Kasumi-1 (cell line): ENCODE measurements around the gene DPF3.

ENCODE experiments used
- DNase-seq, 2 experiments: peaks; one replicate each; lab custom pipeline; 2025; lab: John Stamatoyannopoulos, UW

The DPF3 gene

DNA sequence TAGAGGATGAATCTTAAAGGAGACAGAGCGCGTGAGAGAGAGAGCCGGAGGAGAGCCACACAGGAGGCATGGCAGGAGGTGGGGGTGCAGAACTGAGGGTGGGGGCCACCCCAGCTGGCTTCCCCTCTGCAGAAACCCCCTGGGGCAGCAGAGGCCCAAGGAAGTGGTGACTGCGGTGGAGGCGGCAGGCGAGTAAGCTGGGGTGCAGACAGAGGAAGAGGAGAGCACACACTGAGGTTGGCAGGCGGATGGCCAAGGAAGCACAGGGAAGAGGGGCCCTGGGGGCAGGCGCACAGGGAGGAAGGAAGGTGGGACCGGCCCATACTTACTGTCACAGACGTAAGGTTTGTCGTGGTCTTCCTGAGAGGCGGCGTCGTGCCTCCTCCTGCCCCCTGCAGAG is 179.8 kb downstream of the DPF3 start:
- DNase-seq: peak; percentile 83 to 94

- no peak for DNase-seq
Measured at GRCh38 chr14:72711936-72712335, 182.0 kb downstream of the DPF3 start.

- DNase-seq: no peak
Measured at GRCh38 chr14:72709916-72710611, 183.8 kb downstream of the DPF3 start.

DNA sequence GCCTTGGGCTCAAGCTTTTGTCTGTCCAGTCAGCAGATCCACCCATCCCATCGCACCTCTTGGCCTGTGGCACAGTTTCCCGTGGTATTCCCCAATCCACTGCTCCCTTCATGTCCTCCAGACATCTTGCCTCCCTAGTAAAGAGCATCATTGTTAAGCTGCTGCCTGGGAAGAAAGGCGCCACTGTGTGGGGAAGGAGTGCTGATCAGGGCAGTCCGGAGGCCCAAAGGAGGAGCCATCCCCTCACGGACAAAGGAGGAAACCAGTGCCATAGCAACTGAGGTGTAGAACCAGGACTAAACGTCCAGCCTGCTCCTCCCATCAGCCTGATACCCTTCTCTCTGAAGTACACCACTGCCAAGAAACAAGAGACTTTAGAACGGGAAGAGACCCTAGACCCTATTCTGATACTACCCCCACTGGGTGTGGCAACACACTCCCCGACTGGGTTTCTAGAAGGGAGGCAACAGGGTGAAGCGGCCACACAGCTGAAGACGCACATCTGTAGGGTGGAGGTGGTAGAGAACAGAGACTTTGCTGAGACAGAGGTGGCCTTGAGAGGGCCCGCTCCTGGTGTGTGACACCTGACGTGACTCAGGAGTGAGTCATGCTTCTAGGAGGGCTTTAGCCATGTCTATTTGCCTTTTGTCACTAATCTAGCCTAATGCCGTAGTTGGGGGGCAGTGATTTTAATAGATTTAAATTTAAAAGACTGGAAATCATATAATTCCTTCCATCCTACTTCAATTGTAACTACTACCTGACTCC is 185.0 kb downstream of the DPF3 start:
- no peak for DNase-seq

- DNase-seq: no peak
Measured at GRCh38 chr14:72708222-72708621, 185.7 kb downstream of the DPF3 start.

DNA sequence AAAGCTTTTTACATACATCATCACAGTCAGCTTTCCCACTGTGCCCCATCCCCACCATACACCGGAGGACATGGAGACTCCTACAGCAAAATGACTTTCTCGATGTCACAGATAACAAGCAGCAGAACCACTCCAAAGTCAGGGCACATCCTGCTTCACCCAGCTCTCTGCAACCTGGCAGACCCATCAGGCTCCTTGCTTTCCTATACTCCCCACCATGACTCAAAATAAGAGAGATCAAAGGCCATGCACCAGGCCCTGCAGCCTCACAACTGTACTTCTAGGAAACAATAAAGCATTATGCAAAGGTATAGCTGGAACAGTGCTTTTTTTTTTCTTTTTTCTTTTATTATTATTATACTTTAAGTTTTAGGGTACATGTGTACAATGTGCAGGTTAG is 187.4 kb downstream of the DPF3 start:
- DNase-seq: no peak

DNA sequence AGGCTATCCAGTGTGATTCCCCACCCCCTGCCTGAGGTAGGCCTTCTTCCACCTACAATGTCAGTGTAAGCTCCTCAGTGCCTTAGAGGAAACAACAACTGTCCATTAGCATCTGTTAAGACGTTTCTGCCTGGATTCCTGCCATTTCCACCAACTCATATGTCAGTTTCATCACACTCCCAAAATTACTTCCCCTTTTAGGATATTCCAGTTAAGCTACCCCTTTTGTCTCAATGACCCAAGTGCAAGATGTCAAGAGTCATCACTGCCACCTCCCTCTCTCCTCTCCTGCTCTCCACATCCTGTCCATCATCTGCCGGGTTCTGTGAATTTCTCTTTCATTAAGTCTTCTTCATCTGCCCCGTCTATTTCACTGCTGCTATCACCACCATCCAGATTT is 189.4 kb downstream of the DPF3 start:
- DNase-seq: peak; percentile 56 to 75

GRCh38 chr14:72701605-72702004 is 192.3 kb downstream of the DPF3 start:
- DNase-seq: peak; percentile 19 to 24

- DNase-seq: no peak
Measured at GRCh38 chr14:72701237-72701565, 192.7 kb downstream of the DPF3 start.

- no peak for DNase-seq
Measured at GRCh38 chr14:72700338-72701236, 193.3 kb downstream of the DPF3 start.

GRCh38 chr14:72699852-72700257 is 194.0 kb downstream of the DPF3 start:
- peak; percentile 90 to 91 for DNase-seq

- DNase-seq: peak in 1 of 2 experiments; percentile 74
Measured at GRCh38 chr14:72699443-72699842, 194.5 kb downstream of the DPF3 start.

DNA sequence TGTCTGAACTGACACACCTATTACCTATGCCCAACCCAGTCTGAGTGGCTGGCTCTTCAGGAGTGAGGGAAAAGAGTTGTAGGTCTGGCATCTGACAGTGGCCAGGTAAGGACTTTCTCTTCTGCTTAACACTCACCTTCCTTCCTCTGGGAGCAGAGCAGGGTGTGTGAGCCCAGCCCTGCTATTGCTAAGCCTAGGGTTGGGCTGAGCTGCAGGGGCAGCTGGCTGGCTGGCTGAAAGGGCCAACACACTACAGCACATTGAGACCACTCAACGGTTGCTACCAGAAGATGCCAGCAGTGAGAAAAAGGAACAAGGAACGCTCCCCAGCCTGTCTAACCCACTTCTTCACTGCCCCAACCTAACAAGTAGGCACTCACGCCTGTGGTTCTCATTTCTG is 201.2 kb downstream of the DPF3 start:
- DNase-seq: peak; percentile 44 to 63

DNA sequence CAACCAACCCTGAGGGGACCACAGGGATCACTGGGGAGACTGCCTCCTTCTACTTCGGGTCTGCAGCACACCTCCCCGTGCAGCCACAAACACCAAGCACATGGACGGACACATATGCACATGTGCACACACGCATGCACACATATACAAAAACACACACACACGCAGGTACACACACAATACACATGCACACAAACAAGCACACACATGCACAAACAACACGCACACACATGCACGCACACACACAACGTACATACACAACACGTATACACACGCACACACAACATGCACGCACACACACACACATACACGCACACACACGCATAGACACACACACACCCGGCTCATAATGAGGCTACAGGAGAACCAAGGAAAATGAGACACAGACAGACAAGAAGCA is 203.6 kb downstream of the DPF3 start:
- no peak for DNase-seq

DNA sequence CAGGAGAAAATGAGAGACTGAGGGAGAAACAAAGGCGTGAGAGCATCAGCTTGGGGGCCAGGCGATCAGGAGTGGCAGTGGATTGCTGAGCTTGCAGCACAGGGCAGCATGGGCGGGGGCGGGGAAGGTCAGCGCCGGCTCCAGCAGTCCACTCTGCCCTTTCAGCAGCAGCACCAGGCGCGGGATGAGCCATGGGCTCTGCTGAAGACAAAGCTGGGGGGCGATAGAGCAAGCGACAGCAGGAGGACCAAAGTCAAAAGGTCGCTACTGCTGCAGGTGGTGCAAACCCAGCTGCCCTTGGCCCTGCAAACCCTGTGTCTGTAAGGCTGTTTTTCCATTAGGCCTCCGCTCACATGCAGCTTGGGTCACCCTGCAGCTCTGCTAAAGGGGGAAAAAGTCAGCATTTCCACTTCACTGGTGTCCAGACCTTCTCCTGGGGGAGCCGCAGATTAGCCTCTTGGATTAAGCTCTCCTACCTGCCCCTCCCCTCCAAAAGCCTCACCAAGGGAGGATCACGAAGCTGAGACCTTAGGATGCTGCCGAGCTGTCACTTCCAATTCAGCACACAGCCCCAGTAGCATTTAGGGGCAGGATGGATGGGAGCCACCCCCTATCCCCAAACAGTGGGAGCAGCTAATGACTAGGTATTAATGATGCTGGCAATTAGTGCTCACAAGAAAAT is 204.8 kb downstream of the DPF3 start:
- DNase-seq: no peak

GRCh38 chr14:72686832-72687231 is 207.1 kb downstream of the DPF3 start:
- DNase-seq: no peak

DNA sequence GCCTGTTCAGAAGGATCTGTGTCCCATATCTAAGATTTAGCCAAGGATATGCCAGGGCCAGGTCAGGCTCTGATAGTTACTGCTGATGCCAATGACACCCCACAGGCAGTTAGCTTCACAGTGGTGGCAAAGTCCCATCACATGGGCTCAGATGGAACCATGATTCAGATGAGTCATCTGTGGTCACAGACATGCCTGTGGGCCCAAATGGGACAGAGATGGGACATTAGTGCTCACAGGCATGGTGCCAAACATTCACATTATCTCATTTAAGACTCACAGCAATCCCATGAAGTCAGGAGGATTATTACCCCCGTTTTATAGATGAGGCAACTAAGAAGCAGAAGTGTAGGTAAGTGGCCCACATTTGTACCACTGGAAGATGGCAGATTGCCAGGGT is 207.8 kb downstream of the DPF3 start:
- DNase-seq: no peak

GRCh38 chr14:72685456-72685855 is 208.4 kb downstream of the DPF3 start:
- DNase-seq: no peak

GRCh38 chr14:72683787-72684186 is 210.1 kb downstream of the DPF3 start:
- no peak for DNase-seq

DNA sequence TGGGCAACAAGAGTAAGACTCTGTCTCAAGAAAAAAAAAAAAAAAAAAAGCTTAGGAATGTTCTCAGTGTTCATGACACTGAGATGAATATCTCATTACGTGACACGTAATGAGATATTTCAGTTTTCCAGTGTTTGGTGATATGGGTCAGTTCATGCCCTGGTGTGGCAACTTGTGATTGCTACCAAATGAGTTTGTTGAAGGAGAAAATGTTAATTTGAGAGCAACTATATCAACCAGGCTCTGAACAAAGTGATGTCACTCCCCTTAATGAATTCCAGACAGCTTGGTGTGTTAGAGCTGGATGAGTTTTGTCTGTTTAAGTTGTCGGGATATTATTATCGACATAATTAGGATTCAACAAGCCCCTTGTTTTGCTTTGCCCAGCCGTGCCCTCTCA is 211.7 kb downstream of the DPF3 start:
- no peak for DNase-seq

- DNase-seq: no peak
Measured at GRCh38 chr14:72680853-72681640, 212.9 kb downstream of the DPF3 start.
